ENCODE data around the gene CYGB. TPM values are rescaled to one million over a fixed set of nuclear protein-coding genes. Genes with fewer than 3 reads are reported as not detected.
"Not testable (repeated sequence)": the region's sequence is repeated elsewhere in the genome, so short reads cannot be mapped to it uniquely, and the experiment has no call there.

CYGB gene
- polyA plus RNA-seq, 1 donor: 16.4 TPM

DNA sequence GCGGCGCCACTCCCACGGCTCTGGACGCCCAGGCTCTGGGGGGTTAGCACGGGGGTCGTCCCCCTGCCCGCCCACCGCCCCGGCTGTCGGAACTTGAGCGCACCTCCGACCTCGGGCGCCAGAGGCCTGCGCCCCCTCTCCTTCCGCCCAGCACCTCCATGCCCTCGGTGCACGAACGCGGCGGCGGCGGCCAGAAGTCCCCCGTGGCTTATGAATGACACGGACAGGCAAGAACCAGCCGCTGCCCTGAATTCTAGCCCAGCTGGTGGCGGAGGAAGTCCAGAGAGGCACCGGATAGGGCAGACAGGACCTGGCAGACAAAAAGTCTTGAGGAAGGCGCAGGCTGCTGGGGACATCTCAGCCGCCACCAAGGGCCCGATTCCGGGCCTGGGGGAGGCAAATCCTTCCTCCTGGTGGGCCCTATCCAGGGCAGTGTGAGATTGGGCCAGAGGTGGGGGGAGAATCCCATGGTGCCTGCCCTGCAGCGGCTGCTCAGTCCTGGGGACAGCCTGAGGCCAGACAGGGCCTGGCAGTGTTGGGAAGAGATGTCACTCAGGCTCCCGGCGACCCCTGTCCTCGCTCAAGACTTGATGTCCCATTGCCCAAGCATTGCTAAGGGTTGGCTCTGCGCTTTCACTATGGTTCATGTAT, 897 bp upstream of the CYGB start:
- DNase-seq (ENCODE audit: low read depth): no peak

DNA sequence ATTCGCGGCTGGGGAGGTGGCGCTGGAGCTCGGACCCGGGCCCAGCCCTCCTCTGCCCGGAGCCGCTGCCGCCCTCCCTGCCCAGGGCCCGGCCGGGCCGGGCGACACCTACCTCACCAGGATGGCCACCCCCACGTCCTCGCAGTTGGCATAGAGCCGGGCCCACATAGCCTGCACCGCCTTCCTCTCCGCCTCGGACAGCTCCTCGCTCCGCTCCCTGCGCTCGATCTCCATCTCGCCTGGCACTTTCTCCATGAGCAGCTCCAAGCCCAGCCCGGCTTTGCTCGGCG, 276 bp downstream of the CYGB start:
- DNase-seq (ENCODE audit: low read depth): no peak

DNA sequence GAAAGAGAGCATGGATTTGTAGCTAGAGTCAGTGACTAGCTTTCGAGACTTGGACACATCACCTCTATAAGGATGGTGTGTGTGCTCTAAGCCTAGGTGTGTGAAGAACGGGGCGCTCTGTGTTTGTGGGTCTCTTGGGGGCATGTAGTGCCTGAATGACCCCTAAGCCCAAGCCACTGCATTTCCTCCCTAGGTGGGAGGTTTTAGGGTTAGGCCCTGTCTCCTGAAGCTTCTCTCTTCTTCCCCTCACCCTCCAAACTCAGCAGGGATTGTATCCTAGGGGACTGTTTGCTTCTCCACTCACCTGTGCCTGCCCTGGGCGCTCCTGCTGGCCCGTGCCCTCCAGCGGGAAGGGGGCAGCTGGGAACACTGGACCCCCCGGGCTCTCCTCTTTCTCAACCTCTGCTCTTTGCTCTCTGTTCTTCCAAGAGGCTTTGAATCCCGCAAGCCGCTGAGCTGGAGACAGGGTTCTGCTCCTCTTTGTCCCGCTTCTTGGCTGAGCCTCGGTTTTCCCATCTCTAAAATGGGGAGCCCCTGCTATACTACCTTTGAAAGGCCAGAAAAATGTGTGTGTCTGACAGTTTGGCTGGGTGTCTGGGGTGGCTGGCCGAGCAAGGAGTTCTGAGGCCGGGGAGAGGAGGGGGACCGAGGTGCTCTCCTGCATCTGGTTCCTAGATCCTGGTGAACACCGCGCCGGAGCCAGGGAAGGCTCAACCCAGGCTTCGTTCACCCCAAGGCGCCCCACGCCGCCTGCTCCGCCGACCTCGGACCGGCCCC, 810 bp downstream of the CYGB start:
- no peak for DNase-seq (ENCODE audit: low read depth)

DNA sequence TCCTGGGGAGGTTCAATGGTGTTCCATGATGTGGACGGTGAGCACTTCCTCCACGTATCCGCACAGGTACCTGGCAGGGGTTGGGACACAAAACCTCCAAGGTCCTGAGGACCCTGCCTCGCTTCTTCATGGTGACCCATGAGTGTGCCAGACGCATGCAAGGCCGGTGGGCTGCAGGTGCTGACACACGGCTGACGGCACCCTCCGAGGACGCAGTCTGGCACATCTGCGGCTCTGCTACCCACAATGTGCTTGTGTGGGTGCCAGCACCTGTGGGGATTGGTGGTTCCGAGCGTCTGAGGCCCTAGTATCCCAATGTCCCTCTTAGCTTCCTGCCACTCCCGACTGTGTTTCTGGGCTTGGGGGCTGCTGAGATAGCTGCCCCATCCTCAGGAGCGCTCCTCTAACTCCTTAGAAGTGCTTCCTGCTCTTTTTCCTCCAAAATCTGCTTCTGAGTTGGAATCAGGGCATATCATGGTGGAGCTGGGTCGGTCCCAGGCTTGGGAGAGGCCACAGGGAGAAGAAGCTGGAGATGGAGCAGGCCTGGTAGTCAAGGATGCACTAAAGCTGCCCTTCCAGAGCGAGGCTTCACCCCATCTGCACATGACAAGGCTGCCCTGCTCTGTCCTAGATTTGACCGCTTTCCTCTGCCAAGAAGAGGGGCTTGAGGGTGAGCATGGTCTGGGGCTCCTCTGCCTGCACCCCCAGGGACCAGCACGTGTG, 1.6 kb downstream of the CYGB start:
- DNase-seq (ENCODE audit: low read depth): no peak

DNA sequence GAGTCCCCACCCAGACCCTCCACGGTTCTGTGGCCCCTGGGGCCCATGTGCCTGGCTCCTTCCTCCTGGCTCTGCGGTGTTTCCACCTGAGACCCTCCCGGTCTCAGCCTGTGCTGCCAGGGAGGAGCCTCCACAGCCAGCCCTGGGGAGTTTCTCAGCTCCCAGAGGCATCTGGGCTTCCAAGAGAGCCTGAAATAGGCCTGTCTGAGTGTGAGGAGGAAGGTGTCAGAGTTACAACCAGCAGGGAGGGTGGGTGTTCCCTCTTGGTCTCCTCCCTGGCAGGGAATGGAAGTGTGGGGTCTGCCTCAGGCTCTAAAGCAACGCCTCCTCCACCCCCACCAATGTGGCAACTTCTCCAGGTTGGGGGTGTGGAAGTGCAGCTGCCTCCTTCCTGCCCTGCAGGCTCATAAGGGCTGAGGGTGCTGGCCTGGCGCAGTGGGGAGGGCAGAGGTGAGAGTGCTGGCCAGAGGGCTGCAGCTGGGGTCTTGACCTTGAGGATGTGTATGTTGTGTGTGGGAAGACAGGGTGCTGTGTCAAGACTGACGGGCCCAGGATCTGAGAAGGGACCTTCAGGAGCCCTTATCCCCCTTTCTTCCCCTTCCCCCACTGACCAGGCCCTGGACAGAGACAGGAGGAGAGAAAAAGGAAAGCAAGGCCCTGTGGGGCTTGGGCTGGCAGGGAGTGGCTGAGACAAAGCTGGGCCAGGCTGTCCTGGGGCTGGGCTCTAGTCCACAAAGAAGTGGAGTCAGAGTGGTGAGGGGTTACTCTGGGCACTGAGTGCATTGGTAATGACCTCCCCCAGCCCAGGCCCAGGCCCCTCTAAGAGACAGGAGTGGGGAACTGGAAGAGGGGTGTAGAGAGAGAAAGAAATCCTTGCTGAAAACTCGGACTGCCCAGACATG, 2.4 kb downstream of the CYGB start:
- DNase-seq (ENCODE audit: low read depth): no peak

DNA sequence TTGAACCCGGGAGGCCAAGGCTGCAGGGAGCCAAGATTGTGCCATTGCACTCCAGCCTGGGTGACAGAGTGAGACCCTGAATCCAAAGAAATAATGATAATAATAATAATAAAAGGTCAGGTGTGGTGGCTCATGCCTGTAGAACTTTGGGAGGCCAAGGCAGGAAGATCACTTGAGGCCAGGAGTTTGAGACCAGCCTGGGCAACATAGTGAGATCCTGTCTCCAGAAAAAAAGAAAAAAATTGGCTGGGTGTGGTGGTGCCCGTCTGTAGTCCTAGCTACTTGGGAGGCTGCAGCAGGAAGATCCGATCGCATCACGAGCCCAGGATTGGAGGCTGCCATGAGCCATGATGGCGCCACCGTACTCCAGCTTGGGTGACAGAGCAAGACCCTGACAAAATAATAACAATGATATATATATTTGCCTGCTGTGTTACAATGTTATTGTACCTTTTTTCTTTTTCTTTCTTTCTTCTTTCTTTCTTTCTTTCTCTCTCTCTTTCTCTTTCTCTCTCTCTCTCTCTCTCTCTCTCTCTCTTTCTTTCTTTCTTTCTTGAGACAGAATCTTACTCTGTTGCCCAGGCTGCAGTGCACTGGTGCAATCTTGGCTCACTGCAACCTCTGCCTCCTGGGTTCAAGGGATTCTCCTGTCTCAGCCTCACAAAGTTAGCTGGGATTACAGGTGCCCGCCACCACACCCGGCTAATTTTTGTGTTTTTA, 3.7 kb downstream of the CYGB start:
- DNase-seq (ENCODE audit: low read depth): not testable (repeated sequence)

DNA sequence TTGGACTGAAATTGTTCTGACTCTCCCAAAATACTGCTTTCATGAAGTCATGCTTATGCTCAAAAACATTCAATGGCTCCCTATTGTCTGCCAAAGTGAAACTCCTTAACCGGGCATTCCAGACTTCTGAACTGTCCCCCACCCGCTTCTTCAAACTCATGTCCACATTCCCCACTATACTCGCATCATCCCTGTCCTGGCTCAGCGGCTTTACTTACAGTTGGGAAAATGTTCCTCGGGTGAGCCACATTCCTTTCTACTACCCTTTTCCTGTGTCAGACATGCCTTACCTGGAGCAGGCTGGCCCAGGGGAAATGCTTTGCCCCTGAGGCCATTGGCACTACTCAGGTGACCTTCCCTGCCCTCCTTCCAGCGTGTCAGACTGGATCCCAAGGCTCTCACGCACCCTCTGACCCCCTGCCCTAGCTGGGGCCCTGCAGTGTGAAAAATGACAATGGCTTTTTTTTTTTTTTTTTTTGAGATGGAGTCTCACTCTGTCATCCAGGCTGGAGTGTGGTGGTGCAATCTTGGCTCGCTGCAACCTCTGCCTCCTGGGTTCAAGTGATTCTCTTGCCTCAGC, 5.3 kb downstream of the CYGB start:
- DNase-seq (ENCODE audit: low read depth): no peak

DNA sequence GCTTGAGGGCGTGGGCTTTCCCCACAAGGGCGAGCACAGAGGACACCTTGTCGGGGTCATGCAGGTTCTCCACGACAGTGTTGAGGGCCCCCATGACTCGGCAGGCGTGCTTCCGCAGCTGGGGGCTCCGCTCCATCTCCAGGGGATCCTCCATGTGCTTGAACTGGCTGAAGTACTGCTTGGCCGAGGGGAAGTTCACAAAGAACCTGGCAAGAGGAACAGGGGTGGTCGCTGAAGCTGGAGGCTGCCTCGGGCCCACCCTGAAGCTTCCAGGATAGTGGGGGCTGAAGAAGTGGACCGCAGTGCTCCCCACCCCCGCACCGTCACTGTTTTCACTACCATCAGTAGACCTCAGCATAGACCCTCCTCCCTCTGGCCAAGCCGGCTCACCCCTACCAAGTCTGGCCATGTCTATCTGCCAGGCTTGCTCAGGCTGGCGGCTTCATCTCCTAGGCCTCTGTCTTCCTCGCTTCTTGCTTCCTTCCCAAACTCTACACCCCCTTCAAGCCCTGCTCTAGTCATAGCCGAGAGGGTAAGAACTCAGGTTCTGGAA, 5.9 kb downstream of the CYGB start:
- no peak for DNase-seq (ENCODE audit: low read depth)

DNA sequence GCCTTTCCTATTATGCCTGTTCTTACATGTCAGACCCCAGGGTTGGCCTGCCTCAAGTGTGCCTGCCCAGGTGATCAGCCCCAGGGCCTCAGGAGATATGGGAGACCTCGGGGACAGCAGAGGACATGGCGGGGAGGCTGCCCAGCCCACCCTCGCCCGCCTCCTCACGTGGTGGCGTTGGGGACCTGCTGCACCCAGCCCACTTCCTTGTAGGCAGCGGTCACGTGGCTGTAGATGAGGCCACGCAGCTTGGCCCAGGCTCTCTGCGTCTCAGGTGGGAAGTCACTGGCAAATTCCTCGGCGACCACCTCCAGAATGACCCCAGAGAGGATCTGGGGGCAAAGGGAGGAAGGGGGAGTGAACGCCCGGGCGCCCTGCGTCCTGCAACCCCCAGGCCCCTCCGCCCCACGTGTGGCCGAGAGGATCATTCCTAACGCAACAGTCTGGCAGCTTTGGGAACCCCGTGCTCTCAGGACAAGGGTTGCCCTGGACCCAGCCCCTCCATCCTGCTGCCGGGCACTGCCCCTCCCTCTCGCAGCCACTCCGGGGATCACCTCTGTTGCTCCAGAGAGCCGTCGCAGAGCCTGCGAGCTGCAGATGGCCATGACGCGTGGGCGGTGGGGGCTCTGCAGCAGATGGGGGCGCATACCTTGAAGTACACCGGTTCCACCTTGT, 6.6 kb downstream of the CYGB start:
- DNase-seq (ENCODE audit: low read depth): no peak

DNA sequence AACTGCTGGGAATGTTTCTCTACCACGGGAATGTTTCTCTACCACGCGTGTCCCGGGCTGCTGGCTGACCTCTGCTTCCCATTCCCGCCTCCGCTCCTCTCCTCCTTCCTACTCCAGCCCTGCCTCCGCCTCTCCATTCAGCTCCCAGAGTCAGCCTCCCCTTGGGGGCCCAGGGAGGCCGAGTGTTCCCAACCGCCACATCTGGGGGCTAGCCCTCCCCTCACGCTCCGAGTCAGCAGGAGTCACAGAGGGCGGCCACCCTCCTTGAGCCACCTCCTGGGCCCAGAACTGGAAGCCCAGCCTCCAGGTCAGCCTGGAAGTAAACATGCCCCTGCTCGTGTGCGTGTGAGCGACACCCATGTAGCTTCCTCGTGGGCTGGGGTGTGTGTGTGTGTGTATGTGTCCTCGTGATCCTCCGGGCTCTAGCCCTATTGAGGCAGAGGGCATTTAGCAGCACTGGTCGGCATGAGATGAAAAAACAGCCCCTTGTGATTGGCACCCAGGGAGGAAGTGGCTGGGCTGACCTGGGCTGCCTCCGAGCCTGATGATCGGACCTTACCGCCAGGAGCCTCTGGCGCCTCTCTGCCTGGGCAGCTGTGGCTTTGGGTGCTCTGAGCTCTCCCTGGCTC, 7.3 kb downstream of the CYGB start:
- DNase-seq (ENCODE audit: low read depth): no peak

DNA sequence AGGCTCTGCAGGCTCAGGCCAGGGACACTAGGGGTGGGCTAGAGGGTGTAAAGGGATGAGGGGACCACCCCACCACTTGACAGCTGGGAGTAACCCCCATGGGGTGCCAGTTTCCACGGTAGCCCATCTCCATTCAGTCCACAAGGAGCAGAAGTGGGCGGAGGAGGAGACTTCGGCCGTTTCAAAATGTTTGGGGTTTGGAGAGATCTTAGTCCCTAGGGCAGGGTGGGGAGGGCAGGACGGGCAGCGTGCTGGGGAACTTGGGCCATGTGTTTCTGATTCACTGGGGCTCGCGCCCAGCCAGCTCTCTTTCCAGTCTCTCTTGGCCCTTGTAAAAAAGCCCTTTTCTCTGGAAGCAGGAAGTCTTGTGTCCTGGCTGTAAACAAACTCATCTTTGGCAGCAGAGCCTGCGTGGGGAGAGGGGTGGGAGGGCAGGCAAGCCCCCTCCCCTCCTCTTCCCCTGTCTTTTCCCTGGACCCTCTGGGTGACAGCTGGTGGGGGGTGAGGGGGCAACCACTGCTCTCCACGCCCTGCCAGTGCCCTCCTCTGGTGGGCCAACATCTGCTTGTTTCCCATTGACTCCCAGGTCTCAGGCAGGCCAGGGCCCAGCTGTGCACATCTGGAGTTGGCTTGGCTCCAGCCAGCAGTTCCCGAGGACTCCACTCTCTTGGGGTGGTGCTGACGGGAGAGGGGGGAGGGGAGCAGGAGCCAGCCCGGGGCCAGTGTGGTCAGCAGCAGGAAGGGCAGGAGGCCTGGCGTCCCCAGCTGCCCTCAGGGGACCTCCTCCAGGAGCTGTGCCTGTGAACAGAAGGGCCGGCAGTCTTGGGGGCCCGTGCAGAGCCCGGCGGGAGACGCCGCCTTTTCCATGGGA, 8.1 kb downstream of the CYGB start:
- DNase-seq (ENCODE audit: low read depth): peak; percentile 73

DNA sequence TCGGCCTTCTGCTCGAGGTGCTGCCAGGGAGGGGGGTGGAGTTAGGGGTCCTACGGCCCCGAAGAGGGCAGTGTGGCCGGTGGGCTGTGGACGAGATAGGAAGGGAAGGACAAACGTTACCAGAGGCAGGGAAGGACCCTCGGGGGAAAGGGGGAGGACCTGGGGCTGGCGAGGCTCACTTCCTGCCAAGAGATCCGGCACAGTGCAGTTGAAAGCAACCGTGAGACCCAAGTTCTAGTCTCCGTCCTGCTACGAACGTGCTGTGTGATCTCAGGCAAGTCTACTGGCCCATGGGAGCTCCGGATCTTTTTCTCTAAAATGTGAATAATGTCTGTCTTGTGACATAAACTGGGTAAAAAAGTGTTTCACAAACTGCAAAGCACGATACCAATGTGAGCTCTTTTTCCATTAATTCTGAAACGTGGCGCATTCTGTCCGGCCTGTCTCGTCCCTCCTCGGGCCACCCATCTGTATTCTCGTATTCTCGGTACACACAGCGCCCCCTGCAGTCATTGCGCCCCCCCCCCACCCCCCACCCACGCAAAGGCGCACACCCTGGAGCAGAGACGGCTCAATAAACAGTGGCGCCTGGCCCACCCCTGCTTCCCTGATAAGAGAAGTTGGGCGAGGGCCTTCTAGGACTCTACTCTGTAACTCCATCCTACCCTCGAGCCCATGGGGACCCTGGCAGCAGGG, 8.8 kb downstream of the CYGB start:
- DNase-seq (ENCODE audit: low read depth): no peak

DNA sequence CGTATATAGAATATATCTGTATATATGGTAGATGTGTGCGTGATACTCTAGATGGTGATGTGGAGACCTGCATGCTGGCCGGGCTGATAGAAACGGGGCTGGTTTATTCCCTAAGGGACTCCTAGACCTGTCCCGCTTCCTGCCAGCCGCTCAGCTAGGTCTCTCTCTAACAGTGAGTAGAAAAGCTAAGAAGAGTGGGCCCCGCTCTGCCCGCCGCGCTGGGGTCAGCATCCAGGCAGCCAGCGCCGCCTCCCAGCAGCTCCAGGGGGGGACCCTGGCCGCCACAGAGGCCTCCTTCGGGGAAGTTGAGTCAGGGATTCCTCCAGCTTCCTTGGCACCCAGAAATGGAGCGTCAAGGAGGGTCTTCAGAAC, 9.4 kb downstream of the CYGB start:
- DNase-seq (ENCODE audit: low read depth): no peak

DNA sequence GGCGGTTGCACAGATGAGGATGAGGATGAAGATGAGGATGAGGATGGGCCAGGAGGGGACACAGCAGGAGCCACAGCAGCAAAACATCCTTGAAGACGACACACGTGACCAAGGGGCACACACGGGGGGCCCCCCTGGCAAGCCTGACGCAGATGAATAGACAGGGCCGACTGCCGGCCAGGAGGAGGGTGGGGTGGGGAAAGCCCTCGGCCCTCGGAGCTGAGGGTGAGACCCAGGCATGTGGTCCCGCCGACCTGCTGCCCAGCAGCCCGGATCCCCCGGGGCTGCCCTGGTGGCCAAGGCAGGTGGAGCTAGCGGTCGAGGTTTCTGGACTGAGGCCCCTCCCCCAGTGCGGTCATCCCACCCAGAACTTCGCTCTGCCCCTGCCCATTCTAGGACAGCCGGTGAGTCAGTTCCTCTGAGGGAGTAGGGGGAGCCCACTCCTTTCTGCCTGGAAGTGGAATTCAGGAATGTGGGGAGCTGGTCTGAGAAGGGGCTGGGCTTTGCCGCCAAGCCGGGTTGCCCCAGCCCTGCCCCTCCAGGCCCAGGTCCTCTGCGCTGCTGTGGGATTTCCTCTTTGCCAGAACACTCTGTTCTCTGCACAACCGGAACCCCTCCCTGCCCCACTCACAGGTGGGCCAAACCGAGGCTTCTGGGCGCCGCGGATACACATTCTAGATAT, 9.9 kb downstream of the CYGB start:
- no peak for DNase-seq (ENCODE audit: low read depth)

DNA sequence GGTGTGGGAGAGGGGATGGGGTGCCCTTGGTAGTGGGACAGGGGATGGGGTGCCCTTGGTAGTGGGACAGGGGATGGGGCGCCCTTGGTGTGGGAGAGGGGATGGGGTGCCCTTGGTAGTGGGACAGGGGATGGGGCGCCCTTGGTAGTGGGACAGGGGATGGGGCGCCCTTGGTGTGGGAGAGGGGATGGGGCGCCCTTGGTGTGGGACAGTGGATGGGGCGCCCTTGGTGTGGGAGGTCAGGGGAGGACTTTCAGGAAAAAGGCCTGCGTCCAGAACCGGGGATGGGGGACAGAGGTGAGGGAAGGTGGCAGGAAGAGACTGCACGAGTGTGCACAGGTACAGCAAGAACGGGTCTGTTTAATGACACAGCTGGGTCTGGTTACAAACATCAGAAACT, 10.5 kb downstream of the CYGB start:
- DNase-seq (ENCODE audit: low read depth): not testable (repeated sequence)

DNA sequence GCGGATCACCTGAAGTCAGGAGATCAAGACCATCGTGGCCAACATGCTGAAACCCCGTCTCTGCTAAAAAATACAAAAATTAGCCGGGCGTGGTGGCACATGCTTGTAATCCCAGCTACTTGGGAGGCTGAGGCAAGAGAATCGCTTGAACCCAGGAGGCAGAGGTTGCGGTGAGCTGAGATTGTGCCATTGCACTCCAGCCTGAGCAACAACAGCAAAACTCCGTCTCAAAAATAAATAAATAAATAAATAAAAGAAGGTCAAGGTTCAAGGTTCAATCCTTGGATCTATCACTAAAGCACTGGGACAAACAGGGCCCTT, 12.0 kb downstream of the CYGB start:
- DNase-seq (ENCODE audit: low read depth): not testable (repeated sequence)

All from forelimb muscle (tissue), 1 donor.